ENCODE measurements around the gene CST11. TPM values are rescaled to one million over a fixed set of nuclear protein-coding genes. Genes with fewer than 3 reads are reported as not detected.

CST11 gene
- total RNA-seq, 4 donors from 2014 or later: not detected

GRCh38 chr20:23420943-23421931, 31.4 kb downstream of the CST11 start, which contains the start of gene NAPB:
TSS of gene NAPB (minus strand) at chr20:23421488. CDS start at chr20:23421402, 86 bp downstream.
- no peaks in the 10 kb centered on the region for H3K9me3 ChIP-seq
- peak within 1 kb of the TSS; percentile 82 to 93 (median 90) for H3K27ac ChIP-seq
- peaks cover 0 to 41% (median 9%) of the 10 kb centered on the region in 4 donors for H3K4me1 ChIP-seq
- peak within 1 kb of the TSS; percentile 92 to 100 (median 94) for H3K4me3 ChIP-seq
- no peaks in the 10 kb centered on the region for H3K27me3 ChIP-seq
- in situ Hi-C loops (cut with MboI; ENCODE audit: low pct_ligation_motif_present in 1 of 4, low pct_unique_long_range_greater_than_20kb in 1 of 4, low sequenced_read_pairs in 3 of 4) (no loop called here), intact Hi-C loops (cut with DNase I; ENCODE audit: low total_unique reads) (no loop called here)
- TF ChIP-seq EP300 (IDR thresholded peaks at IDR 0.05; ENCODE audit: low read depth) (no peak), CTCF (IDR thresholded peaks at IDR 0.05) (peak; percentile 58 to 91 (median 69)), POLR2A (IDR thresholded peaks at IDR 0.05) (peak; percentile 84), POLR2AphosphoS5 (IDR thresholded peaks at IDR 0.05) (peak; percentile 94 to 96 (median 94))
- DNase-seq: peak; percentile 95
- whole genome bisulfite sequencing, 2 donors (ENCODE audit: low coverage in 1 of 2): 0% methylated on average over 2 to 53 of the region's 64 CpGs
- no peaks in the 10 kb centered on the region for H3K36me3 ChIP-seq

DNA sequence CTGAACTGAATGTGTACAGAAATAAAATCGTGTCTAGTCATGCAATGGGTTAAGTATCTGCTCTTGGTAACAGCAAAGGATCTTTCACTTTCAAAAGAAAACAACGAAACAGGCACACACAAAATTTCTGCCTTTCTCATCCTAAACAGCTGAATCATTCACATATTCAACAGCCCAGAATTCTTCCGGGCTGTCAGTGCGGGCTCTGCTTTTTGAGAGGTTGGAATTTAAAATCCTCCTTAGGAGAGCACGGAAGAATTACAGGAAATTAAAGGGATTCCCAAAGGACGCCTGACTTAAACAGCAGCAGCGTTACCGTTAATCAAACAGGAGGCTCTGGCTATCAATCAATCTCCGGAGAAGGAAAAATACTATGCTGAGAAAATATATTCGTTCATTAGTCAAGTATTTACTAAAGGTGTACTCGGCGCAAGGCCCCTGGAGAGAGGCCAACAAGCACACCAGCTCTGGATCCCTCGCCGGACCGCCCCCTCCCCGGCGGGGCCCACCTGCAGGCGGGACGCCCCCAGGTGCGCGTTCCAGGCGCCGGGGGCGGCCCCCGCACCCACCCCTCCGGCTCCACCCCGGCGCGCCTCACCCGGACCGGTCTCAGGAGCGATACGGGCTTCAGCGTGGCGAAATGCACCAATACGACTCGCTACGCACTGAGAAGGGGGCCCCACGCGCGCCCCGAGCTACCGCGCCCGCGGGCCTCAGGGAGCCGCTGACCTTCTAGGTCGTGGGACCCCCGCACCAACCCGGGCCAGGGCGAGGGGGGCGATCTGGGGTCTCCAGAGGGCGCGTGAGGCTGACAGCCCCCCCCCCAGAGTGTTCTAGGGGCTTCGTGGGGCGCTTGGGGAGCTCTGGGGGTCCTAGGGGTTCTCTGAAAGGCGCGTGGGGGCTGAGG, 32.4 kb downstream of the CST11 start:
- no peaks in the 10 kb centered on the region for H3K27me3 ChIP-seq
- intact Hi-C loops (cut with DNase I; ENCODE audit: low total_unique reads): loop anchor here (10.0 kb wide), 1 partner anchor 55 kb away; the partner anchor contains the start of gene GZF1
- H3K4me1 ChIP-seq: peaks cover 0 to 48% (median 10%) of the 10 kb centered on the region in 4 donors
- 1 to 4% methylated on average over 9 to 37 of the region's 58 CpGs for WGBS, 2 donors (ENCODE audit: low coverage in 1 of 2)
- DNase-seq: peak; percentile 57
- no peaks in the 10 kb centered on the region for H3K9me3 ChIP-seq
- TF ChIP-seq POLR2A (IDR thresholded peaks at IDR 0.05) (no peak), POLR2AphosphoS5 (IDR thresholded peaks at IDR 0.05) (peak in 1 of 3 donors; percentile 9), CTCF (IDR thresholded peaks at IDR 0.05) (no peak), EP300 (IDR thresholded peaks at IDR 0.05; ENCODE audit: low read depth) (no peak)
- in situ Hi-C loops (cut with MboI; ENCODE audit: low pct_ligation_motif_present in 1 of 4, low pct_unique_long_range_greater_than_20kb in 1 of 4, low sequenced_read_pairs in 3 of 4): no loop called here
- H3K4me3 ChIP-seq: peak overlapping the region; percentile 92 to 100 (median 94)
- peak overlapping the region; percentile 82 to 93 (median 90) for H3K27ac ChIP-seq
- no peaks in the 10 kb centered on the region for H3K36me3 ChIP-seq

DNA sequence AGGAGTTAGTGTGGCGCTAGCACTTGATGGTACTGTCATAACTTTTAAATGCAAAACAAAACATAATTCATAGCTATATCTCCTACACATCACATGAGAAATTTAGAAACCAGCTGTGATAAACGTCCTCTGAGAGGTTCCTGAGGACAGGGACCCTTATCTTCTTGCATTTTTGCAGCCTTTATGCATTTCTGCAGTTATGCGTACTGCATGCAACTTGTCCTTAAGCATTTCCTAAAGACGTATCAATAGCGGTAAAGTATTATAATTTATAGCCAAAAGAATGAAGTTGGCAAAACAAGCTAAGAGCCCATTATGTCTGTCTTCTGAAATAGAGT, 33.0 kb downstream of the CST11 start:
- intact Hi-C loops (cut with DNase I; ENCODE audit: low total_unique reads) (loop anchor here (10.0 kb wide), 1 partner anchor 55 kb away; the partner anchor contains the start of gene GZF1), in situ Hi-C loops (cut with MboI; ENCODE audit: low pct_ligation_motif_present in 1 of 4, low pct_unique_long_range_greater_than_20kb in 1 of 4, low sequenced_read_pairs in 3 of 4) (no loop called here)
- Histone ChIP-seq H3K4me1 (peaks cover 0 to 48% (median 10%) of the 10 kb centered on the region in 4 donors), H3K27me3 (no peaks in the 10 kb centered on the region), H3K4me3 (peak overlapping the region in 3 of 4 donors; percentile 94 to 100 (median 95)), H3K36me3 (no peaks in the 10 kb centered on the region), H3K9me3 (no peaks in the 10 kb centered on the region), H3K27ac (peak overlapping the region; percentile 82 to 93 (median 90))
- WGBS, 2 donors (ENCODE audit: low coverage in 1 of 2): 31% methylated on average over 5 of the region's 5 CpGs
- TF ChIP-seq POLR2AphosphoS5 (IDR thresholded peaks at IDR 0.05) (no peak), CTCF (IDR thresholded peaks at IDR 0.05) (no peak), EP300 (IDR thresholded peaks at IDR 0.05; ENCODE audit: low read depth) (no peak), POLR2A (IDR thresholded peaks at IDR 0.05) (no peak)
- DNase-seq: no peak
